Ovary (tissue), 9 donors: ENCODE data around the gene MIDN. TPM values are rescaled to one million over a fixed set of nuclear protein-coding genes. Genes with fewer than 3 reads are reported as not detected.

Source experiments
- DNase-seq, 5 donors: peaks; one replicate each; pipeline ENCODE4 v3.0.0-alpha.2; 2019 to 2020
- H3K27ac ChIP-seq, 2 donors: fragments of 200-600 bp; one replicate each; pipeline versions ENCODE4 v1.5.1 to v1.8.0; 2019 to 2022
- H3K27me3 ChIP-seq: fragments of 200-600 bp; one replicate; pipeline ENCODE4 v1.8.0; 2022
- H3K36me3 ChIP-seq: fragments of 200-600 bp; sonication (generic); one replicate; pipeline ENCODE4 v1.5.1; 2019
- H3K4me1 ChIP-seq: one replicate; pipeline ENCODE4 v1.8.1; 2013; ENCODE audit warnings: mild to moderate bottlenecking, moderate library complexity; ENCODE audit not compliant: insufficient read depth
- H3K4me3 ChIP-seq: fragments of 200-600 bp; sonication (generic); one replicate; pipeline ENCODE4 v1.5.1; 2017
- H3K9me3 ChIP-seq, 2 donors: fragments of 200-600 bp in 1 of 2; sonication (generic) in 1 of 2; one replicate each; pipeline versions ENCODE4 v1.5.1 to v1.8.1; 2013 to 2019; ENCODE audit warnings: mild to moderate bottlenecking in 1 of 2, moderate library complexity in 1 of 2
- CTCF ChIP-seq, 3 donors: fragments of 450-650 bp in 2 of 3; fragments of 200-600 bp in 1 of 3; IDR thresholded peaks; one replicate each; pipeline versions ENCODE4 v1.5.1 to v1.8.0; 2016 to 2022; ENCODE audit warnings: antibody characterized with exemption in 3 of 3, mild to moderate bottlenecking in 1 of 3
- EP300 ChIP-seq: sonication (generic); formaldehyde crosslinking; IDR thresholded peaks from one replicate; pipeline ENCODE4 v1.6.1; 2017; ENCODE audit warnings: antibody characterized with exemption
- POLR2A ChIP-seq: fragments of 450-650 bp; IDR thresholded peaks from one replicate; pipeline ENCODE4 v1.6.1; 2017; ENCODE audit warnings: antibody characterized with exemption, mild to moderate bottlenecking, moderate library complexity
- WGBS, 3 donors: extraction: QIAGEN DNeasy Blood & Tissue Kit in 1 of 3; methylation state at CpG; one replicate each; pipeline versions ENCODE4 v1.1.5 to v1.1.7; 2013 to 2017; 5-methylcytosine and 5-hydroxymethylcytosine counted together
- intact Hi-C, 4 donors: fragments of 100-400 bp; cut with DNase I; formaldehyde crosslinking; loops; one replicate each; pipeline versions ENCODE4 v1.11.0 to v1.15.1; 2022 to 2023
- polyA plus RNA-seq, 2 donors: library from polyadenylated mRNA; stranded (reverse); fragments of 200-250 nt in 1 of 2; fragments of 350-450 nt in 1 of 2; fragmentation: Illumina TruSeq in 1 of 2; extraction: RNeasy Lipid Tissue Mini Kit (QIAGEN cat#74804) in 1 of 2; gene quantifications; one replicate each; pipeline ENCODE4 v1.2.3, GENCODE V29; 2013 to 2014
- total RNA-seq, 7 donors: library from RNA; depleted of rRNA in 2 of 7; stranded (reverse); fragments of >200 nt in 2 of 7; fragmentation: NEBNext Ultra II Directional in 3 of 7; extraction: Animal tissue kit (Norgen Biotek cat#: 25700) in 3 of 7; gene quantifications; one replicate each; pipeline versions ENCODE4 v1.1.0 to v1.2.4, GENCODE V29; 2016 to 2023
- donor health status: DM: no; HTN: no; CAD: no; lungs with moderate emphysema.
- donor health status: DM: no; HTN: no; CAD: no.
- donor health status: Bipolar disorder and iron deficiency.
- donor health status: DM: yes; HTN: yes; CAD: no.
- donor health status: DM: no; HTN: no; CAD: no.
- donor health status: DM: yes; HTN: yes; CAD: no.

MIDN gene
- total and polyA plus RNA-seq, 9 donors: 10.1 to 261 (median 105) TPM

GRCh38 chr19:1289686-1290025, 41.3 kb downstream of the MIDN start:
- Histone ChIP-seq H3K27me3 (peaks cover 9% of the 10 kb centered on the region), H3K9me3 (no peaks in the 10 kb centered on the region), H3K4me1 (no peaks in the 10 kb centered on the region), H3K36me3 (no peaks in the 10 kb centered on the region), H3K27ac (no peak overlapping the region), H3K4me3 (no peak overlapping the region)
- intact Hi-C loops: loop anchor here in 3 of 4 donors (10.0 kb wide), 2 partner anchors 45 to 155 kb away; no protein-coding TSS in a partner anchor
- no peak for TF ChIP-seq POLR2A
- TF ChIP-seq CTCF (IDR thresholded peaks at IDR 0.05): no peak
- no peak for TF ChIP-seq EP300
- WGBS, 3 donors: 69 to 78% (median 70%) methylated on average over 19 of the region's 19 CpGs
- no peak for DNase-seq

GRCh38 chr19:1290196-1290702, 41.9 kb downstream of the MIDN start:
- Histone ChIP-seq H3K4me1 (no peaks in the 10 kb centered on the region), H3K9me3 (no peaks in the 10 kb centered on the region), H3K36me3 (no peaks in the 10 kb centered on the region), H3K27me3 (peaks cover 9% of the 10 kb centered on the region), H3K27ac (no peak overlapping the region), H3K4me3 (no peak overlapping the region)
- no peak for DNase-seq
- TF ChIP-seq POLR2A (no peak), CTCF (IDR thresholded peaks at IDR 0.05) (no peak), EP300 (no peak)
- WGBS, 3 donors: 83 to 85% (median 84%) methylated on average over 23 to 24 of the region's 24 CpGs
- intact Hi-C loops: no loop called here

- Histone ChIP-seq H3K36me3 (no peaks in the 10 kb centered on the region), H3K9me3 (no peaks in the 10 kb centered on the region), H3K4me3 (no peak overlapping the region), H3K4me1 (no peaks in the 10 kb centered on the region), H3K27ac (no peak overlapping the region), H3K27me3 (peaks cover 12% of the 10 kb centered on the region)
- WGBS, 3 donors: 57 to 66% (median 64%) methylated on average over 34 to 40 of the region's 40 CpGs
- intact Hi-C loops: no loop called here
- TF ChIP-seq CTCF (IDR thresholded peaks at IDR 0.05) (no peak), POLR2A (no peak), EP300 (no peak)
- DNase-seq: no peak
Measured at GRCh38 chr19:1290703-1291651, 42.6 kb downstream of the MIDN start.

- H3K4me1 ChIP-seq: no peaks in the 10 kb centered on the region
- H3K36me3 ChIP-seq: no peaks in the 10 kb centered on the region
- no peak overlapping the region for H3K27ac ChIP-seq
- WGBS, 3 donors: 37 to 44% (median 38%) methylated on average over 21 to 25 of the region's 25 CpGs
- no peak for TF ChIP-seq EP300
- TF ChIP-seq POLR2A: no peak
- TF ChIP-seq CTCF (IDR thresholded peaks at IDR 0.05): no peak
- H3K27me3 ChIP-seq: peaks cover 7% of the 10 kb centered on the region
- no peaks in the 10 kb centered on the region for H3K9me3 ChIP-seq
- no peak for DNase-seq
- no peak overlapping the region for H3K4me3 ChIP-seq
- intact Hi-C loops: no loop called here
Measured at GRCh38 chr19:1291761-1292418, 43.5 kb downstream of the MIDN start.
